Measurements from ENCODE around the gene TMEM163.

The TMEM163 gene

DNA sequence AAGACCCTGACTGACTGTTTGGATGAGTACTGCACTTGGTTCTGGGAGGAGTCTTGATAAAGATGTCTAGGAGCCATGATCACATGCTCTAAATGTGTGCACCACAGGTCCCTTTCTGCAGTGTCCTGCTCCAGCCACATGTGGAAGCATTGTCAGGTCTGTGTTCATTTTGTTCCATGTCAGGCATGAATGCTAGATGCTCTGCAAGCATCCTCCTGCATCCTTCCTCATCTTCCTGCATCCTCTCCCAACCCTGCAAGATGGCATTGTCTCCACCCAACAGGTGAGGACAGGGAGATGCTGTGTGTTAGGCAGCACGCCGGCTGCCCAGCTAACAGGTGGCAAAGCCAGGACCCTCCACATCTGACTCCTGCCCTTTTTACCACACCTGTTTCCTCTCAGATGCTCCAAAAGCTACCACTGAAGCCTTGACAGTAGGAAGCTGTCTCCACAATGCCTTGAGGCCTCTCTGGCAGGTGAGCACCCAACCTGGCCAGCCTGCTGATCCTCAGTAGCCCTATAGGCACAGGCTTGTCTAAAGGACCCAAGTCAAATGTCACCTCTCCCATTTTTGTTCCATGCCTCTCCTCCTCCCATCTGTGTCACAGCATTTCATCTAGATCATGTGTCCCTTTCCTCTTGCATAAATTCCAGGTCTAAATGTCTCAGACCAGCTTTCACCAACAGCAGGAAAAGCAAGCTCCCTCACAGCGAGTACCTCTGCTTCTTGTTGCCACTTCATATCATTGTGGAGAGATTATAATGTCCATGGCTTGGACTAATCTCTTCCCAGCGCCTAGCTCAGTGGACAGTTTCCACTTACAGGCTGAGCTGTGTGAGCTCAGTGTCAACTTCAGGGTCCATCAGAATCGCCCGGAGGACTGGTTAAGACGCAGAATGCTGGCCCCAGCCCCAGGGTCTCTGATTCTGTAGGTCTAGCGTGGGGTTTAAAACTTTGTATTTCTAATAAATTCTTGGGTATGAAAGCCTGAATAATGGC is 55.0 kb downstream of the TMEM163 start:
- Histone ChIP-seq H3K27me3 (ENCODE audit: insufficient read depth, low read length) (no peaks in the 10 kb centered on the region; the same call in 1 of the 2 replicates), H3F3A (ENCODE audit: insufficient read depth, low read length) (no peaks in the 10 kb centered on the region), H3K4me3 (ENCODE audit: low read depth, low read length, poor library complexity, severe bottlenecking) (no peak overlapping the region), H3K36me3 (ENCODE audit: insufficient read depth, low read length) (no peaks in the 10 kb centered on the region), H3K4me2 (ENCODE audit: low read length) (no peak overlapping the region), H3K9me3 (ENCODE audit: low read length) (no peaks in the 10 kb centered on the region), H3K9ac (ENCODE audit: low read length) (no peak overlapping the region), H3K79me2 (ENCODE audit: insufficient read depth, low read length) (no peaks in the 10 kb centered on the region), H4K20me1 (ENCODE audit: insufficient read depth, low read length) (no peaks in the 10 kb centered on the region), H2AFZ (ENCODE audit: low read length) (no peak overlapping the region), H3K4me1 (ENCODE audit: insufficient read depth, low read length, severe bottlenecking) (no peaks in the 10 kb centered on the region), H3K9me2 (ENCODE audit: low read depth, low read length) (no peaks in the 10 kb centered on the region), H3K27ac (ENCODE audit: low read depth, low read length, poor library complexity, severe bottlenecking) (no peak overlapping the region)
- no peak for TF ChIP-seq EZH2 (IDR thresholded peaks at IDR 0.05; ENCODE audit: borderline replicate concordance, low read length)
- TF ChIP-seq, protein P1, sequence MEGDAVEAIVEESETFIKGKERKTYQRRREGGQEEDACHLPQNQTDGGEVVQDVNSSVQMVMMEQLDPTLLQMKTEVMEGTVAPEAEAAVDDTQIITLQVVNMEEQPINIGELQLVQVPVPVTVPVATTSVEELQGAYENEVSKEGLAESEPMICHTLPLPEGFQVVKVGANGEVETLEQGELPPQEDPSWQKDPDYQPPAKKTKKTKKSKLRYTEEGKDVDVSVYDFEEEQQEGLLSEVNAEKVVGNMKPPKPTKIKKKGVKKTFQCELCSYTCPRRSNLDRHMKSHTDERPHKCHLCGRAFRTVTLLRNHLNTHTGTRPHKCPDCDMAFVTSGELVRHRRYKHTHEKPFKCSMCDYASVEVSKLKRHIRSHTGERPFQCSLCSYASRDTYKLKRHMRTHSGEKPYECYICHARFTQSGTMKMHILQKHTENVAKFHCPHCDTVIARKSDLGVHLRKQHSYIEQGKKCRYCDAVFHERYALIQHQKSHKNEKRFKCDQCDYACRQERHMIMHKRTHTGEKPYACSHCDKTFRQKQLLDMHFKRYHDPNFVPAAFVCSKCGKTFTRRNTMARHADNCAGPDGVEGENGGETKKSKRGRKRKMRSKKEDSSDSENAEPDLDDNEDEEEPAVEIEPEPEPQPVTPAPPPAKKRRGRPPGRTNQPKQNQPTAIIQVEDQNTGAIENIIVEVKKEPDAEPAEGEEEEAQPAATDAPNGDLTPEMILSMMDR (IDR thresholded peaks at IDR 0.05; ENCODE audit: low read length) = no peak

DNA sequence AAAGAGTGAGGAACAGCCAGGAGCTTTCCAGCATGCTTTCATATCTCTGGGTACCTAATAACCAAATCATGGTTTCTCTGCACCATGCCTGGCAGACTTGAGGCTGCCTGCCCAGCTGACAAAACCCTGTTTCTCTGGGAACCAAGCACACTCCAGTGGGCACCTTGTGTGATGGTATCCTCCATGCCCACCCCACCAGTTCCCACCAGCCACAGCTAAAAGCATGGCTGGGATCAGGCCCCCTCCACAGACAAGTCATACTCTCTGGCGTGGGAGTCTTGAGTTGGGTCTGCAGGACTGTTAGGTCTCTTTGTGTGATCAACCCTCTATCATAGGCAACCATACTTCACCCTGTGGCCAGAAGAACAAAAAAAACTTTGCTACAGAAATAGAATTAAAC is 56.0 kb downstream of the TMEM163 start:
- Histone ChIP-seq H3K27me3 (ENCODE audit: insufficient read depth, low read length) (no peaks in the 10 kb centered on the region), H3K9me2 (ENCODE audit: low read depth, low read length) (no peaks in the 10 kb centered on the region), H3K9ac (ENCODE audit: low read length) (no peak overlapping the region), H3F3A (ENCODE audit: insufficient read depth, low read length) (no peaks in the 10 kb centered on the region), H3K9me3 (ENCODE audit: low read length) (no peaks in the 10 kb centered on the region), H3K27ac (ENCODE audit: low read depth, low read length, poor library complexity, severe bottlenecking) (no peak overlapping the region), H3K36me3 (ENCODE audit: insufficient read depth, low read length) (no peaks in the 10 kb centered on the region), H3K4me2 (ENCODE audit: low read length) (no peak overlapping the region), H3K4me3 (ENCODE audit: low read depth, low read length, poor library complexity, severe bottlenecking) (no peak overlapping the region), H3K79me2 (ENCODE audit: insufficient read depth, low read length) (no peaks in the 10 kb centered on the region), H3K4me1 (ENCODE audit: insufficient read depth, low read length, severe bottlenecking) (no peaks in the 10 kb centered on the region), H2AFZ (ENCODE audit: low read length) (no peak overlapping the region), H4K20me1 (ENCODE audit: insufficient read depth, low read length) (no peaks in the 10 kb centered on the region)
- no peak for TF ChIP-seq EZH2 (IDR thresholded peaks at IDR 0.05; ENCODE audit: borderline replicate concordance, low read length)
- TF ChIP-seq, protein P1 (IDR thresholded peaks at IDR 0.05; ENCODE audit: low read length) = no peak

DNA sequence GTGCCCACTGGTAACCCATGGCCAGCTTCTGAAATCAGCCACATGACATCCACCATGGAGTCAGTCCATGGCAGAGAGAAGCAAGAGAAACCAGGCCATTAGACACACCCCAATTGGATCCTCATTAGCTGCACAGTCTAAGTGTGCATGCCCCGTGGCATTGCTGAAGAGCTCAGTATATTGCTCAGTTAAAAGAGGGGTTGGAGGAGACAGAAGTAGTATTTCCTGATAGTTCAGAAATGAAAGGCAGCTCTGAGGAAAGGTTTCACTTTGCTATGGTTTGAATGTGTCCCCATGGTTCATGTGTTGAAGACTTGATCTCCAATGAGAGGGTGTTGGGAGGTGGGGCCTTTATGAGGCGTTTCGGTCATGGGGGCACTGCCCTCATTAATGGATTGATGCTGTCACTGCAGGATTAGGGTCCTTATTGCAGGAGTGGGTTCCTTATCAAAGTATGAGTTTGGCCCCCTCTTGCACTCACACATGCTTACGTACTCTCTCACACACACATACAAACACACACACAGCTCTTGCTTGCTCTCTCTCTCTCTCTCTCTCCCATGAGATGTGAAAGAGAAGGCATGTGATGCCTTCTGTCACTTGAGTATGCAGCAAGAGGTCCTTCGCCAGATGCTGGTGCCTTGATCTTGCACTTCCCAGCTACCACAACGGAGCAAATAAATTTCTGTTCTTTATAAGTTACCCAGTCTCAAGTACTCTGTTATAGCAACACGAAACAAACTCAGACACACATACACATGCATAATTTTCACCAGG is 58.0 kb downstream of the TMEM163 start:
- Histone ChIP-seq H3K27ac (ENCODE audit: low read depth, low read length, poor library complexity, severe bottlenecking) (no peak overlapping the region), H3K9me3 (ENCODE audit: low read length) (no peaks in the 10 kb centered on the region), H3K4me1 (ENCODE audit: insufficient read depth, low read length, severe bottlenecking) (no peaks in the 10 kb centered on the region), H4K20me1 (ENCODE audit: insufficient read depth, low read length) (no peaks in the 10 kb centered on the region), H3K9me2 (ENCODE audit: low read depth, low read length) (no peaks in the 10 kb centered on the region), H3K4me2 (ENCODE audit: low read length) (no peak overlapping the region), H3F3A (ENCODE audit: insufficient read depth, low read length) (no peaks in the 10 kb centered on the region), H3K4me3 (ENCODE audit: low read depth, low read length, poor library complexity, severe bottlenecking) (no peak overlapping the region), H3K9ac (ENCODE audit: low read length) (no peak overlapping the region), H3K27me3 (ENCODE audit: insufficient read depth, low read length) (no peaks in the 10 kb centered on the region), H3K79me2 (ENCODE audit: insufficient read depth, low read length) (no peaks in the 10 kb centered on the region), H2AFZ (ENCODE audit: low read length) (no peak overlapping the region), H3K36me3 (ENCODE audit: insufficient read depth, low read length) (no peaks in the 10 kb centered on the region)
- no peak for TF ChIP-seq EZH2 (IDR thresholded peaks at IDR 0.05; ENCODE audit: borderline replicate concordance, low read length)
- TF ChIP-seq, protein P1 (IDR thresholded peaks at IDR 0.05; ENCODE audit: low read length) = no peak

Measured in OCI-LY1 (cell line).